Caco-2 (cell line): ENCODE measurements around the gene DENND1A. TPM values are rescaled to one million over a fixed set of nuclear protein-coding genes. Genes with fewer than 3 reads are reported as not detected.

Experiments used
- BruUV-seq: library from RNA; stranded (reverse); fragments of 400-500 nt; replicated peaks from 2 replicates; lab custom pipeline; 2021; lab: Mats Ljungman, UMichigan
- CTCF ChIA-PET: fragments of 300-600 bp; sonication (Branson Sonifier 250); formaldehyde crosslinking; loops from one replicate; lab custom pipeline; 2022; ENCODE audit warnings: antibody characterized with exemption; lab: Charles Lee
- POLR2A ChIA-PET: fragments of 300-600 bp; sonication (Branson Sonifier 250); formaldehyde crosslinking; loops from one replicate; lab custom pipeline; 2022; ENCODE audit warnings: antibody characterized with exemption; lab: Charles Lee
- DNase-seq, 2 experiments: peaks; one replicate each; pipeline versions ENCODE4 v3.0.0 to v3.0.0-alpha.2; 2020 to 2022
- H3K27me3 ChIP-seq: replicated peaks from 2 replicates; pipeline ENCODE4 v1.6.0; 2011; ENCODE audit warnings: low read length; ENCODE audit not compliant: control insufficient read depth, insufficient read depth
- H3K36me3 ChIP-seq: 2 replicates; pipeline ENCODE4 v1.5.1; 2011; ENCODE audit warnings: low read length; ENCODE audit not compliant: control insufficient read depth, insufficient read depth
- H3K4me1 ChIP-seq: fragments of 250-450 bp; sonication (Bioruptor Pico); 2 replicates; pipeline ENCODE4 v1.5.1; 2020; ENCODE audit warnings: mild to moderate bottlenecking
- H3K4me3 ChIP-seq: 2 replicates; pipeline ENCODE4 v1.5.1; 2011; ENCODE audit warnings: low read depth, mild to moderate bottlenecking, control low read depth, low read length
- H3K9me3 ChIP-seq: fragments of 250-450 bp; sonication (Bioruptor Pico); 2 replicates; pipeline ENCODE4 v1.5.1; 2020; ENCODE audit warnings: mild to moderate bottlenecking, moderate library complexity
- H3K27ac Mint-ChIP-seq: one replicate; pipeline ENCODE4 v1.8.0; 2022; ENCODE audit warnings: mixed read lengths; ENCODE audit not compliant: unreplicated experiment
- H3K27me3 Mint-ChIP-seq: one replicate; pipeline ENCODE4 v1.8.0; 2022; ENCODE audit warnings: mixed read lengths; ENCODE audit not compliant: insufficient read depth, unreplicated experiment
- H3K36me3 Mint-ChIP-seq: one replicate; pipeline ENCODE4 v1.8.0; 2022; ENCODE audit warnings: mild to moderate bottlenecking, mixed read lengths; ENCODE audit not compliant: insufficient read depth, unreplicated experiment
- H3K4me1 Mint-ChIP-seq: one replicate; pipeline ENCODE4 v1.8.0; 2022; ENCODE audit warnings: low read depth, mixed read lengths; ENCODE audit not compliant: unreplicated experiment
- H3K4me3 Mint-ChIP-seq: one replicate; pipeline ENCODE4 v1.8.0; 2022; ENCODE audit warnings: mild to moderate bottlenecking, moderate library complexity, mixed read lengths; ENCODE audit not compliant: unreplicated experiment
- H3K9me3 Mint-ChIP-seq: one replicate; pipeline ENCODE4 v1.8.0; 2022; ENCODE audit warnings: mixed read lengths; ENCODE audit not compliant: unreplicated experiment
- intact Hi-C: fragments of 100-400 bp; cut with micrococcal nuclease; formaldehyde crosslinking; loops from one replicate; pipeline ENCODE4 v1.10.0; 2022; ENCODE audit not compliant: unreplicated experiment
- total RNA-seq: library from RNA; stranded (reverse); gene quantifications from 2 replicates; pipeline ENCODE4 v1.2.3, GENCODE V29; 2022
- TF ChIP-seq, protein P1 (sequence below), 2 experiments: fragments of 200-600 bp in 1 of 2; IDR thresholded peaks; 1 replicate in 1 of 2; 2 replicates in 1 of 2; pipeline versions ENCODE4 v1.5.1 to v1.8.0; 2011 to 2022; ENCODE audit warnings: antibody characterized with exemption in 1 of 2, control low read depth in 1 of 2, inconsistent platforms in 1 of 2, low read depth in 1 of 2, low read length in 1 of 2, mild to moderate bottlenecking in 1 of 2, moderate library complexity in 1 of 2; ENCODE audit not compliant: insufficient read depth in 1 of 2, severe bottlenecking in 1 of 2, unreplicated experiment in 1 of 2

Gene DENND1A
- total RNA-seq, 1 experiment from 2014 or later = 41.6 TPM

GRCh38 chr9:123420592-123421111, 509.3 kb downstream of the DENND1A start:
- intact Hi-C loops = no loop called here
- no peaks in the 10 kb centered on the region for H3K9me3 ChIP-seq
- H3K4me1 ChIP-seq = no peaks in the 10 kb centered on the region
- peaks cover 6% of the 10 kb centered on the region for H3K4me1 Mint-ChIP-seq
- H3K27ac Mint-ChIP-seq = no peak overlapping the region
- no peaks in the 10 kb centered on the region for H3K27me3 Mint-ChIP-seq
- TF ChIP-seq, protein P1, sequence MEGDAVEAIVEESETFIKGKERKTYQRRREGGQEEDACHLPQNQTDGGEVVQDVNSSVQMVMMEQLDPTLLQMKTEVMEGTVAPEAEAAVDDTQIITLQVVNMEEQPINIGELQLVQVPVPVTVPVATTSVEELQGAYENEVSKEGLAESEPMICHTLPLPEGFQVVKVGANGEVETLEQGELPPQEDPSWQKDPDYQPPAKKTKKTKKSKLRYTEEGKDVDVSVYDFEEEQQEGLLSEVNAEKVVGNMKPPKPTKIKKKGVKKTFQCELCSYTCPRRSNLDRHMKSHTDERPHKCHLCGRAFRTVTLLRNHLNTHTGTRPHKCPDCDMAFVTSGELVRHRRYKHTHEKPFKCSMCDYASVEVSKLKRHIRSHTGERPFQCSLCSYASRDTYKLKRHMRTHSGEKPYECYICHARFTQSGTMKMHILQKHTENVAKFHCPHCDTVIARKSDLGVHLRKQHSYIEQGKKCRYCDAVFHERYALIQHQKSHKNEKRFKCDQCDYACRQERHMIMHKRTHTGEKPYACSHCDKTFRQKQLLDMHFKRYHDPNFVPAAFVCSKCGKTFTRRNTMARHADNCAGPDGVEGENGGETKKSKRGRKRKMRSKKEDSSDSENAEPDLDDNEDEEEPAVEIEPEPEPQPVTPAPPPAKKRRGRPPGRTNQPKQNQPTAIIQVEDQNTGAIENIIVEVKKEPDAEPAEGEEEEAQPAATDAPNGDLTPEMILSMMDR (IDR thresholded peaks at IDR 0.05; ENCODE audit: insufficient read depth in 1 of 2, low read depth in 1 of 2, low read length in 1 of 2, severe bottlenecking in 1 of 2, unreplicated experiment in 1 of 2) = no peak
- no peaks in the 10 kb centered on the region; the same call in 1 of the 2 replicates for H3K36me3 ChIP-seq
- H3K9me3 Mint-ChIP-seq = no peaks in the 10 kb centered on the region
- H3K4me3 Mint-ChIP-seq = no peak overlapping the region
- peaks cover 32% of the 10 kb centered on the region for H3K36me3 Mint-ChIP-seq
- CTCF ChIA-PET = interaction anchor here (0.6 kb wide), 1 partner anchor 25 kb away, joined by 5 read pairs; no protein-coding TSS in a partner anchor
- POLR2A ChIA-PET = no interaction called here
- no peaks in the 10 kb centered on the region for H3K27me3 ChIP-seq
- no peak for DNase-seq
- no peak overlapping the region for H3K4me3 ChIP-seq
- BruUV-seq = no TSS peak

DNA sequence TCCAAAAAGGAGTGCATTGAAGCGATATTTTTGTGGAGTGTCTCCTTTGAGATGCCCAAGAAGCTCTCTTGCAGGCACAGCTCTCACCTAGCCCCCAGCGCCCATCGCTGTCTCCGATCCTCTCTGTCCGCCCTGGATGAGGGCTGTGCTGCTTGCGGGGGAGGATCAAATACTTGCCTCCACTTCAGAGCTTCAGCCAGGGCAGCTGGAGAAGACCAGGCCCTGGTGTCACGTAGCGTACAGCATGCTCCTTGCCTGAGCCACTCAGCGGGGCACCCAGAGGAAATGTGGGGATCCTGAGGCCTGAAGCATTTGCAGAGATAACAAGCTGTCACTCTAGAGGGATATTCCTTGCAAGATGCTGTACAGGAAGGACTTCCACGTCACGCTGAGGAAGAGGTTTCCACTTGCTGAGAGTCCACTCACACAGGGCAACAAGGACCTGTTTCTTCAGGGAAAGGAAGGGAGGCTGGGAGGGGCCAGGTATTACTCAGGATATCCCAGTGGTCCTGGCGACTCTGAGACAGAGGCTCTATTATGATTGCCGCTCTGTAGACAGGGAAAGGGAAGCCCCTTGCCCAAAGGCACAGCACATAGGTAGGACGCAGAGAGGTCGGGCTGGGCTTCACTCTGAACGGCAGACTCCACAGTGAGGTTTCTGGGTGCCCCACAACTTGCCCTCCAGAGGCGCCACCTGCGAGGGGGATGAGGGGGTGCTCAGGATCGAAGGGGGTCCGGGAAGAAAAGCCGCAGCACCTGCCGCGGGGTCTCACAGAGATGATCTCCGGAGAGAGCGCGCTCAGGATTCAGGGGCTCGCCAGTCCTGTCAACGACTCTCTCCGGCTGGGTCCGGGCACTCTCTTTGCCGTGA, 510.0 kb downstream of the DENND1A start:
- no peak for DNase-seq
- H3K36me3 ChIP-seq = no peaks in the 10 kb centered on the region; the same call in 1 of the 2 replicates
- Mint-ChIP-seq H3K27ac (peak overlapping the region; percentile 42), H3K9me3 (no peaks in the 10 kb centered on the region), H3K4me3 (no peak overlapping the region), H3K4me1 (peaks cover 6% of the 10 kb centered on the region), H3K36me3 (peaks cover 28% of the 10 kb centered on the region), H3K27me3 (no peaks in the 10 kb centered on the region)
- BruUV-seq = no TSS peak
- H3K4me3 ChIP-seq = no peak overlapping the region
- no peaks in the 10 kb centered on the region for H3K27me3 ChIP-seq
- intact Hi-C loops = no loop called here
- no peaks in the 10 kb centered on the region for H3K4me1 ChIP-seq
- ChIA-PET CTCF (interaction anchor here (0.6 kb wide), 1 partner anchor 24 kb away, joined by 5 read pairs; no protein-coding TSS in a partner anchor), POLR2A (no interaction called here)
- TF ChIP-seq, protein P1 (IDR thresholded peaks at IDR 0.05; ENCODE audit: insufficient read depth in 1 of 2, low read depth in 1 of 2, low read length in 1 of 2, severe bottlenecking in 1 of 2, unreplicated experiment in 1 of 2) = no peak
- no peaks in the 10 kb centered on the region for H3K9me3 ChIP-seq

DNA sequence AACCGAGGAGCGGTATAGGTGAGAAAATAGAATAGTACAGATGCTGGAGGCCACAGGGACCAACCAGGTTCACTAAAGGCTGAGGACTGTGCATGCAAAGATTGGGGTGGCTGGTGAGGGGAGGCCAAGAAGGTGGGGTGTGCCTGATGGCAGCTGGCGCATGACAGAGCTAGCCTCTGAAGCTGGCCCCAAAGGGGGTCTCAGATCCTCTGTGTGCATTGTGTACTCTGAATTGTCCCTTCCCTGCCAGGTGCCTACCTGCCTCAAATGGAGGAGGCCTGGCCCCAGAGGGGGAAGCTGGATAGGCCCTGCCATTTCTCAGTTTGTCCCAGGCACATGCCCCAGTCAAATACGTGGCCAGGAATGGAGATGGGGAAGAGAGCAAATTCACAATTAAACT, 510.8 kb downstream of the DENND1A start:
- H3K36me3 ChIP-seq = no peaks in the 10 kb centered on the region; the same call in 1 of the 2 replicates
- no TSS peak for BruUV-seq

More for the DNA sequence above, 510.8 kb downstream of the DENND1A start:
- Histone ChIP-seq H3K4me3 (no peak overlapping the region), H3K4me1 (no peaks in the 10 kb centered on the region), H3K27me3 (no peaks in the 10 kb centered on the region), H3K9me3 (no peaks in the 10 kb centered on the region)
- Mint-ChIP-seq H3K27ac (no peak overlapping the region), H3K4me3 (no peak overlapping the region), H3K36me3 (peaks cover 22% of the 10 kb centered on the region), H3K4me1 (peaks cover 6% of the 10 kb centered on the region), H3K9me3 (no peaks in the 10 kb centered on the region), H3K27me3 (no peaks in the 10 kb centered on the region)
- peak in 1 of 2 experiments; percentile 22 for DNase-seq
- intact Hi-C loops = no loop called here
- CTCF ChIA-PET = no interaction called here
- TF ChIP-seq, protein P1 (IDR thresholded peaks at IDR 0.05; ENCODE audit: insufficient read depth in 1 of 2, low read depth in 1 of 2, low read length in 1 of 2, severe bottlenecking in 1 of 2, unreplicated experiment in 1 of 2) = no peak
- POLR2A ChIA-PET = no interaction called here
